ENCODE data around the gene IGFBP6.
"Not testable (repeated sequence)": the region's sequence is repeated elsewhere in the genome, so short reads cannot be mapped to it uniquely, and the experiment has no call there.

IGFBP6 gene

DNA sequence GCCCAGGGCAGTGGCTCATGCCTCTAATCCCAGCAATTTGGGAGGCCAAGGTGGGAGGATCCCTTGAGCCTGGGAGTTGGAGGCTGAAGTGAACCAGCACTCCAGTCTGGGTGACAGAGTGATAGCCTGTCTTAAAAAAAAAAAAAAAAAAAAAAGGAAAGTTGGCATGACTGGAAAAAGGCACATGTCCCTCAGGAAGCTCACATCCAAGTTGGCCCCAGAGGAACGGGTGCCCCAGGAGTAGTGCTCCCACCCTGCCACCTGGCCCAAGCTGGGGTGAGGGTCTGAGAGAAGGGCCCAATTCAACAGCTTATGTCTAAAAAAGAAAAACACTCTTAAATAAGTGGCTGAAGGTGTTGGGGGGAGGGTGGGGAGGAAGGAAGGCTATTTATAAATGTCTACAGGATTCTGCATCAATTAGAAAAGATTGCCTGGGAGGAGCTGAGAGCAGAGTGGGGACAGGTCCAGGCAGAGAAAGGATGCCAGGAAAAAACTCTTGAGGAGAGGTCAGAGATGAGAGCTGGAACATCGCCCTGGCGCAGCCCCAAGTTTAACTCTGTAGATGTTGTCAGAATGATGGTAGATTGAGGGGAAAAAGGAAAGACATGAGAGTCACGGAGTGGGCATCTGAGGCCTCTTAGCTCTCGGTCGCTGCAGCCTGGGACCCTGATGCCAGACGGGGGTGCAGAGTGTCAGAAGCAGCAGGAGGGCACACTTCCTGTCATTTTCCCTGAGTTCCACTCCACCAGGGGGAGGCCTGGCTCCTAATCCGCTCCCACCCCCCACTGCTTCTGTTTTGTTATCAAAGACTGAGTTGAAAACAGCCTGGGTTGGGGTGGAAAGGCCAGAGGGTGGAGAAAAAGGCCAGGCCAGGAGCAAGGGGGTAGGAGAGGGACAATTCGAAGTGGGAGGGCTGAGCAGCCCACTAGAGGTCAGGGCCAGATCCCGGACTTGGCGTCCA, 25.6 kb upstream of the IGFBP6 start:
- DNase-seq, result no peak

GRCh38 chr12:53073881-53074280, 23.6 kb upstream of the IGFBP6 start:
- DNase-seq, result no peak

GRCh38 chr12:53074283-53074998, 23.0 kb upstream of the IGFBP6 start:
- DNase-seq, result no peak

- no peak for DNase-seq
These were observed 22.5 kb upstream of the IGFBP6 start for GRCh38 chr12:53074999-53075370.

DNA sequence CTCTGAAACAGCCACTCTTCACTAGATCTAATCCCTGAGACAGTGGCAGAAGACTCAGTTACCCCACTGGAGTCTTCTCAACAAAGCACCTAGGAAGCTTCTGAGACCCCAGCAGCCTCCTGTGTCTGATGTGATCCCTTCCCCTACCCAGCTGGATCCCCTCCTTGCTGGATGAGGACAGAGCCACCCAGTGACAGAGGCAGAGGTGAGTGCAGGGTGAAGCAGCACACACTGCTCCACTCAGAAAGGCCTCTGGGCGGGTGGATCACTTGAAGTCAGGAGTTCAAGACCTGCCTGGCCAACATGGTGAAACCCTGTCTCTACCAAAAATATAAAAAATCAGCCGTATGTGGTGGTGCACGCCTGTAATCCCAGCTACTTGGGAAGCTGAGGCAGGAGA, 21.0 kb upstream of the IGFBP6 start:
- no peak for DNase-seq

DNA sequence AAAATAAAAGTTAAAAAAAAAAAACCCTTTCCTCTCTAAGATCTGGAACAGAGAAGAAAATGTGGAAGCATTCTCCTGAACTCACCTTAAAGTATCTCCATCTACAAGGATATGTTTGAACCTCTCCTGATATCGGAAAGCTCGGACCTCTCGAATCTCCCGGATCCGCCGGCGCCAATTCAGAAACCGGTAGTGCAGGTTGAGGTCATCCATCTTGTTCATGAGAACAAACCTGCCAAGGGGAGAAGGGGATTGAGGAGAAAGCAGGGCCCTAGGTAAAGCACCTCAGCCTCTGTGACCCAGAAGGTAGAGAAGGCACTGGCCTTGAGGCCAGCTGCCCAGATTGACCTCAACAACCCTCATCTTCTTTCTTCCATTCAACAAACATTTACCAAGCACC, 20.4 kb upstream of the IGFBP6 start:
- DNase-seq, result no peak

DNA sequence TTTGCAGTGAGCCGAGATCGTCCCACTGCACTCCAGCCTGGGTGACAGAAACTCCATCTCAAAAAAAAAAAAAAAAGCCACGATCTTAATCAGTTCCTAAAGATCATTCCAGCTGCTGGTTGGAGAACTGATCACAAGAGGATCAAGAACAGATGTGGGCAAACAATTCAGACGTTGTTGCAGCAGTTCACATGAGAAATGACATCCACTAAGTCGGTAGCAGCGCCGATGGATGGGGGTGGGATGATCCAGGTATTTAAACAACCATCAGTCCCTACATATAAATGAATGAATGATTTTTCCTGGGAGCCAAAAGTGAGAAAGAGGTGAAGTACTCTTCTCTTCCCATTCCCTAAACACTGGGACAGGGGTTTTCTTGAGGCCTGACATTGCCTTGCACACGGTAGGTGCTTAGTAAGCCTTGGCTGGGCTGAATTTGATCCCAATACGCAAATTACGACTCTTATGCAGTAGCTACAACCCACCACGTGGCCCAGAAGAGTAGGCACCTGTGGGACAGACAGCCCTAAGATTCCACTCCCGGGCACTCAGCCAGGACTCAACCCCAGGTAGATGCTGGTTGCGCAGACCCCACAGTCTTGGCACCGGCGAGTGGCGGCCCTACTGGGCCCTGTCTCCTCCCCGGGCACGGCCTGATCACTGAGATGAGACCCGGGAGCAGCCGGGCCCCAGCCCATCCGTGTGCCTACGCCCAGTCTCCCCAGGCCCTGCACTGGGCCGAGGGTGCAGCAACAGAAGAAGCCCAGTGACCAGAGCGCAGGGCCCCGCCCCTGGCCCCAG, 18.8 kb upstream of the IGFBP6 start:
- DNase-seq, result peak; percentile 48

DNA sequence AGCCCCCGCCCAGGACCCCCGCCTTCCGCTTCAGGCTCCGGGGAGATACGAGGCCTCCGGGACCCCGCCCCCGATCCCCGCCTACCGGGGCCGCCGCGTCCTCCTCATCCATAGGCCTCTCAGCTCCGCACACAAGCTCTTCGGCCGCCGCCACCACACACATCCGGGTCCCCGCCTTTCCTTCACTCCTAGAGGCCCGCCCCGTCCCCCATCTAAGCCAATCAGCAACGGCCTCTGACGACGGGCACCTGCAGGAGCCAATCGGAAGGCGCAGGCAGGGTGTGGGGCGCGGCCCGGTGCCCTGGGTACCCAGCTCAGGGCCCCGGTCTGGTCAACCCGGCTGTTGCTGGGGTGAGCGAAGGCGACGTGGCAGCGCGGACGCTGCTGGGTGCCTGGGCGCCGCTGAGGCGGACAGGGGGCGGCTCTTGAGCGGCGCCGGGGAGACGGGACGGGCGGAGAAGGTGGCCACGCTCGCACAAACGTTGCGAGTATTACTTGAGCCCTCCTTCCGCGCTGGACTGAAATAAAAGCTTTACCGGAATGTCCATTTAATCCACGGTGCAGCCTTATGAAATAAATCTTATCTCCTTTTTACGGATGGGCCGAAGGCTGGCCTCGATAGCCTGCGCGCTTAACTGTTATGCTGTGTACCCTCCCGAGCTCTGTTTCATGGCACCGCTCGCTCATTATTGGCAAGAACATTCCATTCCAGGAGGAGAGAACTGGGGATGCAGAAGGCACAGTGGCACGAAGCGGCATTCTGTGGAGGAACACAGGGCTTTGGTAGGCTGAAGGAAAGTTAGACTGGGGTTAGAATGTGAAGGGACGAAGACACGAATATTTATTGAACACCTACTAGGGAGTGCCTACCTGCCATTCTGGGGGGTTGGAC, 18.0 kb upstream of the IGFBP6 start, which contains the start of gene SPRYD3:
Gene SPRYD3 (minus strand): TSS at position 165 of the 892 bp plus-strand sequence. CDS start 57 bp downstream, at position 108.
- peak; percentile 96 for DNase-seq

- DNase-seq, result no peak
These were observed 14.8 kb upstream of the IGFBP6 start for GRCh38 chr12:53082637-53083175.

DNA sequence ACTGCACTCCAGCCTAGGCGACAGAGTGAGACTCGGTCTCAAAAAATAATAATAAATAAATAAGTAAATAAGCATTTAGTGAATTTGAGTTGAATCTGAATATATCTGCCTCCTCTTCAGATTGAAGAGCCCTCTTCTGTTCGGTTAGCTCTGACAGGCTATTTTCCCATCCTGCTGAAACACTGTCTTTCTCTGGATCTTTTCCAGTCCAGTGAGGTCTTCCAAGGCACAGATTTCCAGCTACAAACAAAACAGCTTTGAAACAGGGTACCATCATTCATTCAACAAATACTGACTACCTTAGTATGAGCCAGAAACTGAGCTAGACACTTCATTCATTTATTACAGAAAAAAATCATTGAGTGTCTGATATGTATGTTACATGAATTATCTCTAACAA, 11.1 kb upstream of the IGFBP6 start:
- no peak for DNase-seq

- no peak for DNase-seq
These were observed 7.4 kb upstream of the IGFBP6 start for GRCh38 chr12:53090105-53090504.

DNA sequence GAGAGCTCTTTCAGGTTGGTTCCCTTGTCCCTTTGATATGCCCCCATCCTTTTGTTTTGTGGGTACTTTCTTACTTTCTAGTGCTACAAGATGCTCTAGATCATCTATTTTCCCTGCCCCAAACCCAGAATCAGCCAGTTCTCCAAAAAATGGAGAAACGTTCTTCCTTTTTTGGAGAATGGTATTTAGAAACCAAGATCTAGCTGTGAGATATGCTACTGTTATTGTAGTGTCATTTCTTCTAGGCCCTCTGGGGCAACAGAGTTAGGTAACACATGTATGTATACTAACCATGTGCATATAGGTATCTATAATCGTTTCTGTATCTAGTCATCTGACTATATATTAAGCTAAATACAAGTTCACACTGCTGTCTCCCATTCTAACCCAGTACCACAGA, 6.9 kb upstream of the IGFBP6 start:
- DNase-seq, result no peak

DNA sequence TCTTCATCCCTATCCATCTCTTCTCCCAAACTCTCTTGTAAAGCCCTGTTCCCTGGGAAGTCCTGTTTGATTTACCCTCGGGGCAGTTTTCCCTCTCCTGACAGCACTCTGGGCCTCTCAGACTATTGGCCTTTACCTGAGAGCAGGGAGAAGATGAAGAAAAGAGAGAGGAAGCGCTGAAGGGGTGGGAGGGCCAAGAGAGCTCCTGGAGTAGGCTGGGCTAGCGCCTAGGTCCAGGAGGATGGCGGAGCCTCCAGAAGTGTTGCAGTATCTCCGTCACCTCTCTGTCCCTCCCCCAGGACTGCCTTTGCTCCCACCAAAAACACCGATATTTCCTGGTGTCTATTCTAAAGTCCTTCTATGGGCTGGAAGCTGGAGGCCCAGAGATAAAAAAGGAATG, 5.7 kb upstream of the IGFBP6 start:
- no peak for DNase-seq

GRCh38 chr12:53093777-53094393, 3.6 kb upstream of the IGFBP6 start:
- no peak for DNase-seq

DNA sequence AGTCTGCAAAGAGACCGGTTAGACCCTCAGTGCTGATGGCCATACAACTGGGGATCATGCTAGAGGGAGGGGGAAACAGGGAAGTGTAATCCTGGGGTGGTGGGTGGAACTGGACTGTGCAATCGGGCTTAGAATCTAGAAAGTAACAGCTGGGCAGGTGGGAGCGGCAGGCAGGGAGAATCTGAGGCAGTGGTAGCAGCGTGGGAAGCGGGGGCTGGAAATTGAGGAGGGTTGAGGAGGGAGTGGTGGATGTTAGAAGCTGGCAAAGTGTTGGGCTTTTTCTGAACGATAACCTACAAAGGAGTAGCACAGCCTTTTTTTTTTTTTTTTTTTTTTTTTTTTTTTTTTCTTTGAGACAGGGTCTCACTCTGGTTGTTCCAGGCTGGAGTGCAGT, 3.1 kb upstream of the IGFBP6 start:
- no peak for DNase-seq

GRCh38 chr12:53094796-53095595, 2.5 kb upstream of the IGFBP6 start:
- DNase-seq, result not testable (repeated sequence)

DNA sequence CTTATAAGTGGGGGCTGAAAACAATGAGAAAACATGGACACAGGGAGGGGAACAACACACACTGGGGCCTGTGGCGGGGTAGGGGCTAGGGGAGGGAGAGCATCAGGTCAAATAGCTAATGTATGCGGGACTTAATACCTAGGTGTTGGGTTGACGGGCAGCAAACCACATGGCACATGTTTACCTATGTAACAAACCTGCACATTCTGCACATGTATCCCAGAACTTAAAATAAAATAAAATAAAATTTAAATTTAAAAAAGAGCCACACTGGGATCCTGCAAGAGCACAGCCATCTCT, 1.9 kb upstream of the IGFBP6 start:
- not testable (repeated sequence) for DNase-seq

GRCh38 chr12:53096089-53096741, 1.3 kb upstream of the IGFBP6 start:
- peak; percentile 74 for DNase-seq

GRCh38 chr12:53096759-53097158, 708 bp upstream of the IGFBP6 start:
- DNase-seq, result no peak

DNA sequence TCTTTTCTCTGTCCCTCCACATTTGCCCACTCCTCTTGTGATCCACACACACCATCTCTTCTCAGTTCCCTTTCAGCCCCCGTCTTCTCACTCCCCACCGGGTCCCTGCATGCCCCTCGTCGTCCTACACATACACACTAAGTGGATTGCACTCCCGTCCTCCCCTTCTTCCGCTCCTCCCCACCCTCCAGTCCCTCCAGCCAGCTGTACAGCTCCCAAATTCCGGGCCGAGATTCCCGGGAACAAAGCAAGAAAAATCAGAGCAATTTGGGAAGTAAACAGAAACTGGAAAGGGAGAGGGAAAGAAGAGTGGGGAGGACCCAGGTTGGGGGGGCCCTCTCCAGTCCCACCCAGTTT, 282 bp upstream of the IGFBP6 start:
- DNase-seq, result peak; percentile 51

Data from HCEC 1CT (cell line).